Activated CD4-positive, alpha-beta memory T cell treated with anti-CD3 and anti-CD28 coated beads, Interleukin-2, amount 10 ng/mL, durations not matched to agents 7 days and 5 days (primary cell): ENCODE results near the gene STAP2. TPM values are rescaled to one million over a fixed set of nuclear protein-coding genes. Genes with fewer than 3 reads are reported as not detected.
A peak's percentile ranks its signal among the peaks of the same experiment; 100 is the strongest.

Experiments used
- CTCF ChIA-PET: fragments of 350-600 bp; sonication (Branson Sonifier 250); formaldehyde crosslinking; loops from one replicate; lab custom pipeline; 2021; ENCODE audit warnings: antibody characterized with exemption, inconsistent platforms; lab: Charles Lee
- POLR2A ChIA-PET: fragments of 350-600 bp; sonication (Branson Sonifier 250); formaldehyde crosslinking; loops from one replicate; lab custom pipeline; 2021; ENCODE audit warnings: antibody characterized with exemption; lab: Charles Lee
- DNase-seq: peaks from one replicate; pipeline ENCODE4 v3.0.0-alpha.2; 2020
- H3K27ac Mint-ChIP-seq: one replicate; pipeline ENCODE4 v1.8.0; 2021; ENCODE audit warnings: mild to moderate bottlenecking, mixed read lengths
- H3K27me3 Mint-ChIP-seq: one replicate; pipeline ENCODE4 v1.8.0; 2021; ENCODE audit warnings: mixed read lengths
- H3K36me3 Mint-ChIP-seq: one replicate; pipeline ENCODE4 v1.8.0; 2021; ENCODE audit warnings: low read depth, mixed read lengths
- H3K4me1 Mint-ChIP-seq: one replicate; pipeline ENCODE4 v1.8.0; 2021; ENCODE audit warnings: mixed read lengths
- H3K4me3 Mint-ChIP-seq: one replicate; pipeline ENCODE4 v1.8.0; 2021; ENCODE audit warnings: mild to moderate bottlenecking, mixed read lengths
- H3K9me3 Mint-ChIP-seq: one replicate; pipeline ENCODE4 v1.8.0; 2021; ENCODE audit warnings: mixed read lengths
- total RNA-seq, 2 experiments: library from RNA; stranded (reverse); gene quantifications; one replicate each; pipeline ENCODE4 v1.2.3, GENCODE V29; 2021

STAP2 gene
- total RNA-seq, 2 experiments from 2014 or later, result 8.3 to 8.6 TPM

GRCh38 chr19:4375164-4376027, 36.8 kb upstream of the STAP2 start:
- Mint-ChIP-seq H3K4me3 (no peak overlapping the region), H3K9me3 (no peaks in the 10 kb centered on the region), H3K4me1 (peaks cover 79% of the 10 kb centered on the region), H3K36me3 (peaks cover 15% of the 10 kb centered on the region), H3K27me3 (no peaks in the 10 kb centered on the region), H3K27ac (peak overlapping the region; percentile 52)
- CTCF ChIA-PET, result interaction anchor here (0.9 to 1.1 kb wide), 2 partner anchors 20 to 27 kb away, joined by 4 to 5 read pairs; partner anchors contain the start of gene CHAF1A
- no peak for DNase-seq
- POLR2A ChIA-PET, result interaction anchor here (1.2 to 1.9 kb wide), 2 partner anchors 13 to 18 kb away, joined by 4 to 7 read pairs; no protein-coding TSS in a partner anchor

GRCh38 chr19:4374498-4375163, 36.0 kb upstream of the STAP2 start:
- no peak overlapping the region for H3K27ac Mint-ChIP-seq

GRCh38 chr19:4373601-4374497, 35.2 kb upstream of the STAP2 start:
- H3K27ac Mint-ChIP-seq, result peak overlapping the region; percentile 61
- ChIA-PET CTCF (no interaction called here), POLR2A (interaction anchor here (1.0 kb wide), 1 partner anchor 28 kb away, joined by 3 read pairs; the partner anchor contains the start of gene CHAF1A)
- H3K4me3 Mint-ChIP-seq, result no peak overlapping the region
- no peak for DNase-seq
- H3K27me3 Mint-ChIP-seq, result no peaks in the 10 kb centered on the region
- no peaks in the 10 kb centered on the region for H3K9me3 Mint-ChIP-seq
- peaks cover 77% of the 10 kb centered on the region for H3K4me1 Mint-ChIP-seq
- peaks cover 11% of the 10 kb centered on the region for H3K36me3 Mint-ChIP-seq

More at GRCh38 chr19:4374498-4375163, 36.0 kb upstream of the STAP2 start:
- H3K36me3 Mint-ChIP-seq, result peaks cover 14% of the 10 kb centered on the region
- no peak overlapping the region for H3K4me3 Mint-ChIP-seq
- H3K27me3 Mint-ChIP-seq, result no peaks in the 10 kb centered on the region
- no peaks in the 10 kb centered on the region for H3K9me3 Mint-ChIP-seq
- CTCF ChIA-PET, result interaction anchor here (0.9 to 1.1 kb wide), 2 partner anchors 20 to 28 kb away, joined by 4 to 5 read pairs; partner anchors contain the start of gene CHAF1A
- H3K4me1 Mint-ChIP-seq, result peaks cover 79% of the 10 kb centered on the region
- POLR2A ChIA-PET, result interaction anchor here (1.0 to 1.9 kb wide), 2 partner anchors 14 to 28 kb away, joined by 3 to 7 read pairs; partner anchors contain the start of gene CHAF1A
- no peak for DNase-seq

GRCh38 chr19:4373013-4373367, 34.4 kb upstream of the STAP2 start:
- ChIA-PET POLR2A (no interaction called here), CTCF (interaction anchor here (1.1 kb wide), 1 partner anchor 20 kb away, joined by 4 read pairs; no protein-coding TSS in a partner anchor)
- Mint-ChIP-seq H3K27ac (no peak overlapping the region), H3K4me1 (peaks cover 81% of the 10 kb centered on the region), H3K4me3 (no peak overlapping the region), H3K27me3 (no peaks in the 10 kb centered on the region), H3K9me3 (no peaks in the 10 kb centered on the region), H3K36me3 (peaks cover 11% of the 10 kb centered on the region)
- no peak for DNase-seq

GRCh38 chr19:4372165-4373012, 33.8 kb upstream of the STAP2 start:
- no peaks in the 10 kb centered on the region for H3K27me3 Mint-ChIP-seq
- H3K4me1 Mint-ChIP-seq, result peaks cover 81% of the 10 kb centered on the region
- DNase-seq, result no peak
- H3K27ac Mint-ChIP-seq, result peak overlapping the region; percentile 45
- H3K36me3 Mint-ChIP-seq, result peaks cover 11% of the 10 kb centered on the region
- H3K9me3 Mint-ChIP-seq, result no peaks in the 10 kb centered on the region
- POLR2A ChIA-PET, result no interaction called here
- CTCF ChIA-PET, result interaction anchor here (0.9 to 1.1 kb wide), 3 partner anchors 20 to 28 kb away, joined by 3 to 4 read pairs (median 3); partner anchors contain the start of gene SH3GL1
- no peak overlapping the region for H3K4me3 Mint-ChIP-seq

GRCh38 chr19:4371247-4372164, 32.9 kb upstream of the STAP2 start:
- H3K36me3 Mint-ChIP-seq, result peaks cover 11% of the 10 kb centered on the region
- no peak for DNase-seq
- H3K27ac Mint-ChIP-seq, result peak overlapping the region; percentile 97
- no peaks in the 10 kb centered on the region for H3K9me3 Mint-ChIP-seq
- no peak overlapping the region for H3K4me3 Mint-ChIP-seq
- ChIA-PET POLR2A (interaction anchor here (1.4 to 1.7 kb wide), 2 partner anchors 20 to 29 kb away, joined by 6 to 16 read pairs; partner anchors contain the start of gene SH3GL1), CTCF (interaction anchor here (0.9 to 2.0 kb wide), 4 partner anchors 19 to 29 kb away, joined by 3 to 8 read pairs (median 4); partner anchors contain the start of gene SH3GL1)
- H3K27me3 Mint-ChIP-seq, result no peaks in the 10 kb centered on the region
- H3K4me1 Mint-ChIP-seq, result peaks cover 76% of the 10 kb centered on the region

- DNase-seq, result no peak
- peak overlapping the region; percentile 97 for H3K27ac Mint-ChIP-seq
- CTCF ChIA-PET, result interaction anchor here (0.6 to 2.9 kb wide), 9 partner anchors 9 to 104 kb away, joined by 4 to 36 read pairs (median 6); partner anchors contain the start of genes CHAF1A, MPND and SH3GL1
- no peaks in the 10 kb centered on the region for H3K27me3 Mint-ChIP-seq
- POLR2A ChIA-PET, result interaction anchor here (0.6 to 2.6 kb wide), 17 partner anchors 8 to 124 kb away, joined by 3 to 20 read pairs (median 6); partner anchors contain the start of genes CHAF1A, MPND, SH3GL1 and YJU2
- H3K9me3 Mint-ChIP-seq, result no peaks in the 10 kb centered on the region
- H3K36me3 Mint-ChIP-seq, result peaks cover 14% of the 10 kb centered on the region
- H3K4me3 Mint-ChIP-seq, result peak overlapping the region; percentile 73
- peaks cover 67% of the 10 kb centered on the region for H3K4me1 Mint-ChIP-seq
Measured at GRCh38 chr19:4370418-4371041, 31.9 kb upstream of the STAP2 start.

- no peaks in the 10 kb centered on the region for H3K27me3 Mint-ChIP-seq
- CTCF ChIA-PET, result interaction anchor here (0.5 to 2.9 kb wide), 10 partner anchors 9 to 380 kb away, joined by 4 to 36 read pairs (median 6); partner anchors contain the start of genes CHAF1A, MPND and SH3GL1
- peaks cover 61% of the 10 kb centered on the region for H3K4me1 Mint-ChIP-seq
- peaks cover 14% of the 10 kb centered on the region for H3K36me3 Mint-ChIP-seq
- peak; percentile 82 for DNase-seq
- peak overlapping the region; percentile 73 for H3K4me3 Mint-ChIP-seq
- POLR2A ChIA-PET, result interaction anchor here (0.6 to 2.6 kb wide), 18 partner anchors 9 to 123 kb away, joined by 3 to 20 read pairs (median 6); partner anchors contain the start of genes CHAF1A, MPND, SH3GL1 and YJU2
- H3K27ac Mint-ChIP-seq, result peak overlapping the region; percentile 97
- H3K9me3 Mint-ChIP-seq, result no peaks in the 10 kb centered on the region
Measured at GRCh38 chr19:4369888-4370260, 31.2 kb upstream of the STAP2 start.

- POLR2A ChIA-PET, result interaction anchor here (0.7 to 2.6 kb wide), 18 partner anchors 9 to 122 kb away, joined by 3 to 20 read pairs (median 6); partner anchors contain the start of genes CHAF1A, MPND, SH3GL1 and YJU2
- peaks cover 61% of the 10 kb centered on the region for H3K4me1 Mint-ChIP-seq
- CTCF ChIA-PET, result interaction anchor here (0.5 to 2.9 kb wide), 11 partner anchors 10 to 379 kb away, joined by 3 to 36 read pairs (median 5); partner anchors contain the start of genes CHAF1A, MPND and SH3GL1
- no peaks in the 10 kb centered on the region for H3K9me3 Mint-ChIP-seq
- DNase-seq, result peak; percentile 87
- H3K27me3 Mint-ChIP-seq, result no peaks in the 10 kb centered on the region
- peak overlapping the region; percentile 97 for H3K27ac Mint-ChIP-seq
- peaks cover 14% of the 10 kb centered on the region for H3K36me3 Mint-ChIP-seq
- peak overlapping the region; percentile 73 for H3K4me3 Mint-ChIP-seq
Measured at GRCh38 chr19:4369109-4369887, 30.7 kb upstream of the STAP2 start.
